ENCODE results near the gene CEMIP2.

The CEMIP2 gene

GRCh38 chr9:71780953-71781352 lies 12.6 kb upstream of the CEMIP2 start:
- Histone ChIP-seq H3F3A (ENCODE audit: insufficient read depth) (no peaks in the 10 kb centered on the region), H3K79me2 (ENCODE audit: insufficient read depth, low read length) (no peaks in the 10 kb centered on the region), H3K9me3 (ENCODE audit: insufficient read depth, low read length) (no peaks in the 10 kb centered on the region), H3K27me3 (ENCODE audit: low read length) (no peaks in the 10 kb centered on the region), H3K9me2 (replicated peaks; ENCODE audit: insufficient read depth, low read length) (no peaks in the 10 kb centered on the region), H3K4me3 (ENCODE audit: insufficient read depth, low read length, poor library complexity, severe bottlenecking) (no peak overlapping the region), H3K9ac (ENCODE audit: low read length) (no peak overlapping the region), H3K36me3 (ENCODE audit: low read length) (no peaks in the 10 kb centered on the region), H3K4me2 (ENCODE audit: low read depth, low read length, poor library complexity, severe bottlenecking) (no peak overlapping the region), H3K27ac (ENCODE audit: low read depth, low read length) (no peak overlapping the region), H4K20me1 (ENCODE audit: low read depth, low read length) (no peaks in the 10 kb centered on the region), H2AFZ (ENCODE audit: low read depth, low read length, severe bottlenecking) (no peak overlapping the region)
- TF ChIP-seq EZH2phosphoT487 (conservative IDR thresholded peaks at IDR 0.05; ENCODE audit: low read length) (no peak), CTCF (IDR thresholded peaks at IDR 0.05; ENCODE audit: insufficient read depth, low read length, poor library complexity, severe bottlenecking) (no peak)

- H3K27ac ChIP-seq (ENCODE audit: low read depth, low read length): no peak overlapping the region
- H3K9me3 ChIP-seq (ENCODE audit: insufficient read depth, low read length): no peaks in the 10 kb centered on the region
- no peaks in the 10 kb centered on the region for H4K20me1 ChIP-seq (ENCODE audit: low read depth, low read length)
- no peak overlapping the region for H3K9ac ChIP-seq (ENCODE audit: low read length)
- no peak overlapping the region for H3K4me3 ChIP-seq (ENCODE audit: insufficient read depth, low read length, poor library complexity, severe bottlenecking)
- no peak overlapping the region for H2AFZ ChIP-seq (ENCODE audit: low read depth, low read length, severe bottlenecking)
- no peaks in the 10 kb centered on the region for H3K36me3 ChIP-seq (ENCODE audit: low read length)
- H3K79me2 ChIP-seq (ENCODE audit: insufficient read depth, low read length): no peaks in the 10 kb centered on the region
- TF ChIP-seq CTCF (IDR thresholded peaks at IDR 0.05; ENCODE audit: insufficient read depth, low read length, poor library complexity, severe bottlenecking) (no peak), EZH2phosphoT487 (conservative IDR thresholded peaks at IDR 0.05; ENCODE audit: low read length) (no peak)
- H3K27me3 ChIP-seq (ENCODE audit: low read length): no peaks in the 10 kb centered on the region
- H3K4me2 ChIP-seq (ENCODE audit: low read depth, low read length, poor library complexity, severe bottlenecking): no peak overlapping the region
- no peaks in the 10 kb centered on the region for H3K9me2 ChIP-seq (replicated peaks; ENCODE audit: insufficient read depth, low read length)
- H3F3A ChIP-seq (ENCODE audit: insufficient read depth): no peaks in the 10 kb centered on the region
Observed at GRCh38 chr9:71778085-71778484, 9.8 kb upstream of the CEMIP2 start.

GRCh38 chr9:71774920-71775319 lies 6.6 kb upstream of the CEMIP2 start:
- no peaks in the 10 kb centered on the region for H4K20me1 ChIP-seq (ENCODE audit: low read depth, low read length)
- no peak overlapping the region for H3K27ac ChIP-seq (ENCODE audit: low read depth, low read length)
- no peak for TF ChIP-seq CTCF (IDR thresholded peaks at IDR 0.05; ENCODE audit: insufficient read depth, low read length, poor library complexity, severe bottlenecking)
- no peak for TF ChIP-seq EZH2phosphoT487 (conservative IDR thresholded peaks at IDR 0.05; ENCODE audit: low read length)
- H3F3A ChIP-seq (ENCODE audit: insufficient read depth): no peaks in the 10 kb centered on the region
- H3K9ac ChIP-seq (ENCODE audit: low read length): no peak overlapping the region
- H3K79me2 ChIP-seq (ENCODE audit: insufficient read depth, low read length): no peaks in the 10 kb centered on the region
- no peaks in the 10 kb centered on the region for H3K9me3 ChIP-seq (ENCODE audit: insufficient read depth, low read length)
- H3K4me2 ChIP-seq (ENCODE audit: low read depth, low read length, poor library complexity, severe bottlenecking): no peak overlapping the region
- H3K9me2 ChIP-seq (replicated peaks; ENCODE audit: insufficient read depth, low read length): no peaks in the 10 kb centered on the region
- no peak overlapping the region for H2AFZ ChIP-seq (ENCODE audit: low read depth, low read length, severe bottlenecking)
- no peaks in the 10 kb centered on the region for H3K36me3 ChIP-seq (ENCODE audit: low read length)
- no peaks in the 10 kb centered on the region for H3K27me3 ChIP-seq (ENCODE audit: low read length)
- H3K4me3 ChIP-seq (ENCODE audit: insufficient read depth, low read length, poor library complexity, severe bottlenecking): no peak overlapping the region

Data from SU-DHL-6 (cell line).